EL (cell line): Measurements from ENCODE around the gene SESN2.

Experiments used
- DNase-seq: peaks from one replicate; pipeline ENCODE4 v3.0.0-alpha.2; 2016

Gene SESN2

GRCh38 chr1:28249866-28250295, 9.4 kb upstream of the SESN2 start:
- no peak for DNase-seq

- DNase-seq, result no peak
Observed at GRCh38 chr1:28256197-28256827, 3.0 kb upstream of the SESN2 start.

- no peak for DNase-seq
Observed at GRCh38 chr1:28257736-28258135, 1.6 kb upstream of the SESN2 start.

GRCh38 chr1:28258628-28259251, 578 bp upstream of the SESN2 start:
- peak; percentile 42 for DNase-seq

GRCh38 chr1:28259934-28260802, 850 bp downstream of the SESN2 start:
- DNase-seq, result peak; percentile 85

GRCh38 chr1:28260803-28261174, 1.5 kb downstream of the SESN2 start:
- DNase-seq, result no peak

GRCh38 chr1:28264897-28265296, 5.6 kb downstream of the SESN2 start:
- DNase-seq, result no peak

GRCh38 chr1:28265577-28265976, 6.3 kb downstream of the SESN2 start:
- DNase-seq, result no peak

GRCh38 chr1:28266920-28267322, 7.6 kb downstream of the SESN2 start:
- DNase-seq, result no peak

- no peak for DNase-seq
Observed at GRCh38 chr1:28267633-28268032, 8.3 kb downstream of the SESN2 start.

- no peak for DNase-seq
Observed at GRCh38 chr1:28269529-28269928, 10.2 kb downstream of the SESN2 start.

- DNase-seq, result no peak
Observed at GRCh38 chr1:28272215-28272852, 13.0 kb downstream of the SESN2 start.

- peak; percentile 60 for DNase-seq
Observed at GRCh38 chr1:28273216-28273860, 14.0 kb downstream of the SESN2 start.

GRCh38 chr1:28278763-28279162, 19.4 kb downstream of the SESN2 start:
- DNase-seq, result no peak

GRCh38 chr1:28279721-28280120, 20.4 kb downstream of the SESN2 start:
- no peak for DNase-seq

- no peak for DNase-seq
Observed at GRCh38 chr1:28280501-28280900, 21.2 kb downstream of the SESN2 start.

GRCh38 chr1:28280977-28281381, 21.7 kb downstream of the SESN2 start:
- no peak for DNase-seq

- DNase-seq, result no peak
Observed at GRCh38 chr1:28281608-28282425, 22.5 kb downstream of the SESN2 start.

GRCh38 chr1:28282426-28283407, 23.4 kb downstream of the SESN2 start:
- no peak for DNase-seq

- no peak for DNase-seq
Observed at GRCh38 chr1:28286111-28286510, 26.8 kb downstream of the SESN2 start.

GRCh38 chr1:28288487-28288886, 29.2 kb downstream of the SESN2 start:
- no peak for DNase-seq
